Mesenchymal stem cell (in vitro differentiated cells and primary cell): ENCODE measurements around the gene ANKMY1.

ENCODE experiments used
- DNase-seq: peaks from one replicate; pipeline ENCODE4 v3.0.0-alpha.2; 2013
- H2AFZ ChIP-seq: one replicate; pipeline ENCODE4 v1.6.1; 2013; ENCODE audit warnings: low read depth, mild to moderate bottlenecking, control low read depth, inconsistent platforms, low read length, moderate library complexity
- H2AK5ac ChIP-seq: 2 replicates; pipeline ENCODE4 v1.6.1; 2013; ENCODE audit warnings: low read length, moderate library complexity, mild to moderate bottlenecking, inconsistent platforms; ENCODE audit not compliant: severe bottlenecking
- H2BK120ac ChIP-seq: one replicate; pipeline ENCODE4 v1.6.1; 2013; ENCODE audit warnings: low read depth, mild to moderate bottlenecking, inconsistent platforms, low read length, moderate library complexity
- H2BK12ac ChIP-seq, 2 experiments: one replicate each; pipeline ENCODE4 v1.6.1; 2013; ENCODE audit warnings: inconsistent platforms in 2 of 2, low read length in 2 of 2, mild to moderate bottlenecking in 2 of 2, moderate library complexity in 2 of 2, control low read depth in 1 of 2
- H2BK15ac ChIP-seq: one replicate; pipeline ENCODE4 v1.6.1; 2013; ENCODE audit warnings: mild to moderate bottlenecking, low read depth, inconsistent platforms; ENCODE audit not compliant: poor library complexity, severe bottlenecking
- H2BK5ac ChIP-seq: 2 replicates; pipeline ENCODE4 v1.6.1; 2013; ENCODE audit warnings: low read depth, mild to moderate bottlenecking, low read length, control low read depth, inconsistent platforms; ENCODE audit not compliant: poor library complexity, severe bottlenecking
- H3K14ac ChIP-seq, 2 experiments: one replicate each; pipeline ENCODE4 v1.6.1; 2013; ENCODE audit warnings: inconsistent platforms in 2 of 2, low read length in 2 of 2, control low read depth in 1 of 2, mild to moderate bottlenecking in 1 of 2, moderate library complexity in 1 of 2
- H3K18ac ChIP-seq, 2 experiments: one replicate each; pipeline ENCODE4 v1.6.1; 2013; ENCODE audit warnings: inconsistent platforms in 2 of 2, low read length in 2 of 2, control low read depth in 1 of 2, low read depth in 1 of 2, mild to moderate bottlenecking in 1 of 2
- H3K23ac ChIP-seq, 2 experiments: one replicate each; pipeline ENCODE4 v1.6.1; 2013; ENCODE audit warnings: inconsistent platforms in 2 of 2, low read length in 2 of 2, mild to moderate bottlenecking in 2 of 2, moderate library complexity in 2 of 2, control low read depth in 1 of 2
- H3K27ac ChIP-seq: 2 replicates; pipeline ENCODE4 v1.5.1; 2013; ENCODE audit warnings: mild to moderate bottlenecking, moderate library complexity, low read length, control low read depth, inconsistent platforms; ENCODE audit not compliant: poor library complexity, severe bottlenecking
- H3K27me3 ChIP-seq, 2 experiments: 2 replicates each; pipeline versions ENCODE4 v1.6.1 to v1.7.0; 2013; ENCODE audit warnings: low read length in 2 of 2, mild to moderate bottlenecking in 2 of 2, moderate library complexity in 2 of 2, control low read depth in 1 of 2, inconsistent platforms in 1 of 2; ENCODE audit not compliant: control insufficient read depth in 1 of 2, insufficient read depth in 1 of 2
- H3K36me3 ChIP-seq, 2 experiments: 2 replicates each; pipeline versions ENCODE4 v1.6.1 to v1.7.0; 2013; ENCODE audit warnings: low read length in 2 of 2, control low read depth in 1 of 2, inconsistent platforms in 1 of 2, low read depth in 1 of 2, mild to moderate bottlenecking in 1 of 2; ENCODE audit not compliant: insufficient read depth in 2 of 2, control insufficient read depth in 1 of 2
- H3K4ac ChIP-seq, 2 experiments: one replicate each; pipeline ENCODE4 v1.6.1; 2013; ENCODE audit warnings: inconsistent platforms in 2 of 2, low read length in 2 of 2, mild to moderate bottlenecking in 2 of 2, moderate library complexity in 2 of 2, control low read depth in 1 of 2, low read depth in 1 of 2
- H3K4me1 ChIP-seq: 2 replicates; pipeline ENCODE4 v1.6.1; 2013; ENCODE audit warnings: low read depth, low read length, control low read depth; ENCODE audit not compliant: control insufficient read depth, insufficient read depth
- H3K4me2 ChIP-seq: 2 replicates; pipeline ENCODE4 v1.6.1; 2013; ENCODE audit warnings: low read length, mild to moderate bottlenecking, inconsistent platforms; ENCODE audit not compliant: poor library complexity, severe bottlenecking
- H3K4me3 ChIP-seq, 2 experiments: 2 replicates each; pipeline versions ENCODE4 v1.5.1 to v1.7.0; 2013; ENCODE audit warnings: low read length in 2 of 2, mild to moderate bottlenecking in 2 of 2, control low read depth in 1 of 2, low read depth in 1 of 2; ENCODE audit not compliant: insufficient read depth in 1 of 2
- H3K79me1 ChIP-seq: replicated peaks from 2 replicates; pipeline ENCODE4 v1.6.1; 2013; ENCODE audit warnings: mild to moderate bottlenecking, control low read depth, low read length, inconsistent platforms; ENCODE audit not compliant: poor library complexity, severe bottlenecking
- H3K9ac ChIP-seq: 2 replicates; pipeline ENCODE4 v1.7.0; 2013; ENCODE audit warnings: mild to moderate bottlenecking, low read length, moderate library complexity
- H3K9me3 ChIP-seq: 2 replicates; pipeline ENCODE4 v1.7.0; 2013; ENCODE audit warnings: mild to moderate bottlenecking, low read length; ENCODE audit not compliant: control insufficient read depth
- H4K8ac ChIP-seq: one replicate; pipeline ENCODE4 v1.6.1; 2013; ENCODE audit warnings: inconsistent platforms, mild to moderate bottlenecking, low read length, moderate library complexity
- H4K91ac ChIP-seq: one replicate; pipeline ENCODE4 v1.6.1; 2013; ENCODE audit warnings: mild to moderate bottlenecking, low read length, inconsistent platforms
- WGBS: methylation state at CpG from one replicate; pipeline ENCODE4 v1.1.7; 2013; ENCODE audit warnings: mixed read lengths; 5-methylcytosine and 5-hydroxymethylcytosine counted together

The ANKMY1 gene

GRCh38 chr2:240494194-240494793, 63.5 kb downstream of the ANKMY1 start:
- Histone ChIP-seq H2AFZ (no peak overlapping the region), H3K79me1 (no peaks in the 10 kb centered on the region), H2BK120ac (no peak overlapping the region), H3K27me3 (no peaks in the 10 kb centered on the region), H3K4me2 (no peak overlapping the region), H4K91ac (no peak overlapping the region), H3K4me3 (no peak overlapping the region), H3K9ac (no peak overlapping the region), H2AK5ac (no peak overlapping the region), H3K9me3 (peaks cover 20% of the 10 kb centered on the region), H3K27ac (no peak overlapping the region), H4K8ac (no peak overlapping the region), H3K4ac (no peak overlapping the region), H3K14ac (no peak overlapping the region), H2BK15ac (no peak overlapping the region), H3K23ac (no peak overlapping the region), H3K4me1 (no peaks in the 10 kb centered on the region), H2BK5ac (no peak overlapping the region), H2BK12ac (no peak overlapping the region), H3K36me3 (peaks cover 0 to 12% of the 10 kb centered on the region in 2 experiments), H3K18ac (no peak overlapping the region)
- 80% methylated on average over 1 of the region's 1 CpG for WGBS
- no peak for DNase-seq

- no peak overlapping the region for H4K91ac ChIP-seq
- peaks cover 0 to 7% of the 10 kb centered on the region in 2 experiments for H3K36me3 ChIP-seq
- no peak for DNase-seq
- no peak overlapping the region for H3K4me2 ChIP-seq
- H3K27ac ChIP-seq: no peak overlapping the region
- H3K23ac ChIP-seq: no peak overlapping the region
- H3K79me1 ChIP-seq: no peaks in the 10 kb centered on the region
- H4K8ac ChIP-seq: no peak overlapping the region
- no peaks in the 10 kb centered on the region for H3K27me3 ChIP-seq
- no peak overlapping the region for H2BK12ac ChIP-seq
- H2AK5ac ChIP-seq: no peak overlapping the region
- no peak overlapping the region for H3K4me3 ChIP-seq
- H3K14ac ChIP-seq: no peak overlapping the region
- no peak overlapping the region for H3K4ac ChIP-seq
- no peak overlapping the region for H2BK5ac ChIP-seq
- H3K18ac ChIP-seq: no peak overlapping the region
- WGBS: 100% methylated on average over 1 of the region's 2 CpGs
- H2AFZ ChIP-seq: no peak overlapping the region
- H3K9ac ChIP-seq: no peak overlapping the region
- no peak overlapping the region for H2BK120ac ChIP-seq
- no peak overlapping the region for H2BK15ac ChIP-seq
- H3K9me3 ChIP-seq: peaks cover 41% of the 10 kb centered on the region
- H3K4me1 ChIP-seq: no peaks in the 10 kb centered on the region
Observed at GRCh38 chr2:240491483-240491882, 66.3 kb downstream of the ANKMY1 start.

GRCh38 chr2:240482141-240482540, 75.6 kb downstream of the ANKMY1 start:
- Histone ChIP-seq H3K23ac (no peak overlapping the region), H3K4ac (no peak overlapping the region), H4K91ac (no peak overlapping the region), H3K27ac (no peak overlapping the region), H3K4me3 (no peak overlapping the region), H2AFZ (no peak overlapping the region), H4K8ac (no peak overlapping the region), H3K14ac (no peak overlapping the region), H2BK15ac (no peak overlapping the region), H2BK120ac (no peak overlapping the region), H3K4me1 (no peaks in the 10 kb centered on the region), H2AK5ac (no peak overlapping the region), H3K27me3 (no peaks in the 10 kb centered on the region), H3K9ac (no peak overlapping the region), H2BK5ac (no peak overlapping the region), H3K4me2 (no peak overlapping the region), H3K18ac (no peak overlapping the region), H2BK12ac (no peak overlapping the region), H3K9me3 (peaks cover 16% of the 10 kb centered on the region), H3K36me3 (no peaks in the 10 kb centered on the region), H3K79me1 (no peaks in the 10 kb centered on the region)
- 94% methylated on average over 10 of the region's 11 CpGs for WGBS
- no peak for DNase-seq

GRCh38 chr2:240481720-240482119, 76.1 kb downstream of the ANKMY1 start:
- no peak overlapping the region for H2BK120ac ChIP-seq
- no peak overlapping the region for H3K4me2 ChIP-seq
- no peak overlapping the region for H2BK12ac ChIP-seq
- no peak overlapping the region for H4K8ac ChIP-seq
- peaks cover 13% of the 10 kb centered on the region for H3K9me3 ChIP-seq
- no peak overlapping the region for H2AFZ ChIP-seq
- H2BK15ac ChIP-seq: no peak overlapping the region
- no peak overlapping the region for H3K4ac ChIP-seq
- no peak overlapping the region for H2BK5ac ChIP-seq
- no peak overlapping the region for H4K91ac ChIP-seq
- H3K4me3 ChIP-seq: no peak overlapping the region
- no peak for DNase-seq
- no peak overlapping the region for H3K14ac ChIP-seq
- H3K4me1 ChIP-seq: no peaks in the 10 kb centered on the region
- no peaks in the 10 kb centered on the region for H3K36me3 ChIP-seq
- H3K23ac ChIP-seq: no peak overlapping the region
- 88% methylated on average over 5 of the region's 5 CpGs for WGBS
- no peaks in the 10 kb centered on the region for H3K79me1 ChIP-seq
- H2AK5ac ChIP-seq: no peak overlapping the region
- H3K27ac ChIP-seq: no peak overlapping the region
- no peak overlapping the region for H3K9ac ChIP-seq
- H3K27me3 ChIP-seq: no peaks in the 10 kb centered on the region
- no peak overlapping the region for H3K18ac ChIP-seq
